ENCODE data around the gene GALK2.

DNA sequence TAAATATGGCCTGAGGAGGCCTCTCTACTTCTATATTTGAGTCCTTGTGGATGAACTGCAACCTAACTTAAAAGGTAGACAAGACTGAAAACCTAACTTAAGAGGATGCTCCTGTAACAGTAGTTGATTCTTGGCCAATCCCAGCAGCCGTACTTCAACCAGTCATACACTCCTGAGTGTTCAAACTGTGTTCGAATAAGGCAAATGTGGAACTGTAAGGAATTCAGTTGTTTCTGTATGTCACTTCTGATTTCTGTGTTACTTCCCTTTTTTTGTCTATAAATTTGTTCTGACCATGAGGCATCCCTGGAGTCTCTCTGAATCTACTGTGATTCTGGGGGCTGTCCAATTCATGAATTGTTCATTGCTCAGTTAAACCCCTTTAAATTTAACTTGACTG lies 20.5 kb downstream of the GALK2 start:
- no peak for TF ChIP-seq EZH2 (IDR thresholded peaks at IDR 0.05; ENCODE audit: borderline replicate concordance, low read depth, low read length, poor library complexity, severe bottlenecking)
- TF ChIP-seq, protein P1, sequence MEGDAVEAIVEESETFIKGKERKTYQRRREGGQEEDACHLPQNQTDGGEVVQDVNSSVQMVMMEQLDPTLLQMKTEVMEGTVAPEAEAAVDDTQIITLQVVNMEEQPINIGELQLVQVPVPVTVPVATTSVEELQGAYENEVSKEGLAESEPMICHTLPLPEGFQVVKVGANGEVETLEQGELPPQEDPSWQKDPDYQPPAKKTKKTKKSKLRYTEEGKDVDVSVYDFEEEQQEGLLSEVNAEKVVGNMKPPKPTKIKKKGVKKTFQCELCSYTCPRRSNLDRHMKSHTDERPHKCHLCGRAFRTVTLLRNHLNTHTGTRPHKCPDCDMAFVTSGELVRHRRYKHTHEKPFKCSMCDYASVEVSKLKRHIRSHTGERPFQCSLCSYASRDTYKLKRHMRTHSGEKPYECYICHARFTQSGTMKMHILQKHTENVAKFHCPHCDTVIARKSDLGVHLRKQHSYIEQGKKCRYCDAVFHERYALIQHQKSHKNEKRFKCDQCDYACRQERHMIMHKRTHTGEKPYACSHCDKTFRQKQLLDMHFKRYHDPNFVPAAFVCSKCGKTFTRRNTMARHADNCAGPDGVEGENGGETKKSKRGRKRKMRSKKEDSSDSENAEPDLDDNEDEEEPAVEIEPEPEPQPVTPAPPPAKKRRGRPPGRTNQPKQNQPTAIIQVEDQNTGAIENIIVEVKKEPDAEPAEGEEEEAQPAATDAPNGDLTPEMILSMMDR (conservative IDR thresholded peaks at IDR 0.05; ENCODE audit: low read depth, low read length): no peak
